ENCODE results near the gene PCDH15.
A peak's percentile ranks its signal among the peaks of the same experiment; 100 is the strongest.

The PCDH15 gene

DNA sequence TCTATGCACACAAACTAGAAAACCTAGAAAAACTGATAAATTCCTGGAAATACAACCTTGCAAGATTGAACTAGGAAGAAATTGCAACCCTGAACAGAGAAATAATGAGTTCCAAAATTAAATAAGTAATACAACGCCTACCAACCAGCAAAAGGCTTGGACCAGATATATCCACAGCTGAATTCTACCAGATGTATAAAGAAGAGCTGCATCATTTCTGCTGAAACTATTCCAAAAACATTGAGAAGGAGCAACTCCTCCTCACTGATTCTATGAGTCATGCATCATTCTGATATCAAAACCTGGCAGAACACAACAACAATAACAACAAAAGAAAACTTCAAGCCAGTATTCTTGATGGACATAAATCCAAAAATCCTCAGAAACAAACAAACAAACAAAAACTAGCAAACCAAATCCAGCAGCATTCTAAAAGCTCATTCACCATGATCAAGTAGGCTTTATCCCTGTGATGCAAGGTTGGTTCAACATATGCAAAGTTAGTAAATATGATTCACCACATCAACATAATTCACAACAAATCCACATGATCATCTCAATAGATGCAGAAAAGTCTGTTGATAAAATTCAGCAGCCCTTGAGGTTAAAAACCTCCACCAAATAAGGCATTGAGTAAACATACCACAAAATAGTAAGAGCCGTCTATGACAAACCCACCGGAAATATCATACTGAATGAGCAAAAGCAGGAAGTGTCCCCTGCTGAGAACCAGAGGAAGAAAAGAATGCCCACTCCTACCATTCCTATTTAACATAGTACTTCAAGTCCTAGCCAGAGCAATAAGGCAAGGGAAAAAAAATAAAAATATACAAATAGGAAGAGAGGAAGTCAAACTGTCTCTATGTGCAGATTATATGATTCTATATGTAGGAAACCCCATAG is 98.2 kb downstream of the PCDH15 start:
- no peak for DNase-seq

DNA sequence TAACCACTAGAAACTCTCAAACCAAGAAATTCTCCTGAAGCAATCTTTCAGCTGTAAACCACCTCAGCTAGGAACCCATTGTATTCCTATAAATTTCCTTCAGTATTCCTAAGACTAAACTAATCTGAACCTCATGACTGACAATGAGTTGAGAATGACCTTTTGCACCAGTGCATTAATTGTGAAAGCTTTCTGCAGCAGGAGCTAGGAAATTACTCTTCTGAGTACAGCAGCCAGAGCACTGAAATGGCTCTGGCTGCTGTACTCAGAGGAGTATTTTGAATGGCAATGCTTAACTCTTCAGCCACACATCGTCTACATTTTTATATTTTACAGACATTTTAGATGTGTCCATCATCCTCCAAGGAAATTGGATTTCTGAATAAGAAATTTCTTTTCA is 109.7 kb downstream of the PCDH15 start:
- DNase-seq: no peak

DNA sequence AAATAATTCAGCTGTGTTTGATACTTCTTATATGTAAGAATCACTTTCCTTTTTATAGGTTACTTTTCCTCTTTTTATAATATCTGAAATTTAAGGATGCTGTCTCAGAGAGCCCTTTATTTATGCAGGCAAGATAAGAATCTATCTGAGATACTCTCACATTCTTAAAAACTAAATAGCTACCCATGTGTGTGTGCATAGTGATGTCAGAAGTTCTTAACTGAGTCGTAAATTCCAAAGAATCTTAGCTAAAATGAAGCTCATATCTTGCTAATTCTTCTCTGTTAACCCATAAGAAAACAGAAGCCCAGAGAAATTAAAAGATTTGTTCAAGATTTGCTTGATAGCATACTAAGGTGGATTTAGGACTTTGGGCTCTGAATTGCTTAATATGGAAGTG is 118.5 kb downstream of the PCDH15 start:
- DNase-seq: no peak

- DNase-seq: no peak
These were observed 119.9 kb downstream of the PCDH15 start for GRCh38 chr10:54681136-54681535.

- no peak for DNase-seq
These were observed 133.9 kb downstream of the PCDH15 start for GRCh38 chr10:54667136-54667535.

DNA sequence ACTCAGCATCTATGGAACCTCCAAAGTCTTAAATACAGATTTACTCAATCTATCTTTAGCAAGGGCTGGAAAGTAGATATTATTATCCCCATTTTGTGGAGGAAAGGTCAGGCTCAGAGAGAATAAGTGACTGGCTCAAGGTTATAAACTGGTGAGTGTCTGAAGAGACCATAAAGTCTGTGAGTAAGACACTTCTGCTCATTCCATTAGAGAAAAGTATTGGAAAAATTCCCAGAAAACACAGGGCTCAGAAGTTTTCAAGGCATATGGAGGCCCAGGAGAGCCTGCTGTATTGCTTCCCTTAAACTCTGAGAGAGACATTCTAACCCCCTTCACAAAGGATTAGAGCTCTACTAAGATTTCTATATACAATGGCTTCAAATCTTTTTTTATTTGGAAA is 134.8 kb downstream of the PCDH15 start:
- DNase-seq: no peak

GRCh38 chr10:54665095-54665494 is 135.9 kb downstream of the PCDH15 start:
- DNase-seq: no peak

DNA sequence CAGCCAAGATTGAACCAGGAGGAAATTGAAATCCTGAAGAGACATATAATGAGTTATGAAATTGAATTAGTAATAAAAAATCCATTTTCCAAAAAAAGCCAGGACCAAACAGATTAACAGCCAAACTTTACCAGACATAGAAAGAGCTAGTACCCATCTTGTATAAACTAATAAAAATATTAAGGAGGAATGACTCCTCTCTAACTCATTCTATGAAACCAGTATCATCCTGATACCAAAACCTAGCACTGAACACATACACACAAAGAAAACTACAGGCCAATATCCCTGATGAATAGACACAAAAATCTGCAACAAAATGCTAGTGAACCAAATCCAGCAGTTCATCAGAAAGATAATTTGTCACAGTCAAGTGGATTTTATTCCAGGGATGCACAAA is 140.6 kb downstream of the PCDH15 start:
- no peak for DNase-seq

DNA sequence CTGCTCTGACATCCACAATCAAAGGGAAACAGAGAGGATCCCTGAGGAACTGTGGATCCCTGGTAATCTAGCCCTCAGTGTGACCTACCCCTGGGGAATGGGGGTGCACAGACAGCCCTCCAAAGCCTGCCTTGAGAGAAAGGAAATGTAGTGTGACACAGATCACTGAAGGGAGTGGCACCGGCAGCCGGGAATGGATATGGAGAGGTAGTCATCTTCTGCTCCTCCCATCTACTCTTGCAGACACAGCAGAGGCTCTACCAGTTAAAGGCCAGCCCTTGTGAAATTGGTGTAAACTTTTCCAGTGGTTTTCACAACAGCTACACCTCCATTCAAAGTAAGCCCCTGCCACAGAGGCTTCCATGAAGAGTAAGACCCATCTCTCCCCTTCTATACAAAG is 144.4 kb downstream of the PCDH15 start:
- DNase-seq: no peak

- DNase-seq: no peak
These were observed 147.5 kb downstream of the PCDH15 start for GRCh38 chr10:54653518-54653917.

DNA sequence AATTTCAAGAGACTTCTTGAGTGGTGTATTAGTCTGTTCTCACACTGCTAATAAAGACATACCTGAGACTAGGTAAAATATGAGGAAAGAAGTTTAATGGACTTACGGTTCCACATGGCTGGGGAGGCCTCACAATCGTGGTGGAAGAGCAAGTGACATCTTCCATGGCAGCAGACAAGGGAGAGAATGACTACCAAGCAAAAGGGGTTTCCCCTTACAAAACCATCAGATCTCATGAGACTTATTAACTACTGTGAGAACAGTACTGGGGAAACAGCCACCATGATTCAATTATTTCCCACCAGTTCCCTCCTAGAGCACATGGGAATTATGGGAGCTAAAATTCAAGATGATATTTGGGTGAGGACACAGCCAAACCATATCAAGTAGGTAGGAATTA is 150.5 kb downstream of the PCDH15 start:
- DNase-seq: no peak

DNA sequence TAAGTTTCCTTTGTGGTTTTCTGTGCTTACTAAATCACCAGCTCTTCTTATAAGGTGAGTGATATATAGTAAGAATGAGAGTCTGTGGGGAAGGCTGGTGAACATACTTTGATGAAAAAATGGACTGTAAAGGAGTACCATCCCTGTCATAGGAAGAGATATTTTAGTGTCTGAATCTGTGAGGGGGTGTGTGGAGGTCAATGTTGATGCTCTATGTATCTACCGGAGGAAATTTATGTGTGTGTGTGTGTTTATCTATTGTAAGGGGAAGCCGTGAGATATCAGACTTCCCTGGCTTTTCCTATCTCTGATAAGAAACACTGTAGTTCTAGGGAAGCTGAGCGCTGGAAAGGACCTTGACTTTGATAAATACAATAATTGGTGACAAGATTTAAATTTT is 179.0 kb downstream of the PCDH15 start:
- DNase-seq: no peak

- DNase-seq: no peak
These were observed 180.7 kb downstream of the PCDH15 start for GRCh38 chr10:54620352-54620751.

GRCh38 chr10:54614072-54614471 is 187.0 kb downstream of the PCDH15 start:
- no peak for DNase-seq

DNA sequence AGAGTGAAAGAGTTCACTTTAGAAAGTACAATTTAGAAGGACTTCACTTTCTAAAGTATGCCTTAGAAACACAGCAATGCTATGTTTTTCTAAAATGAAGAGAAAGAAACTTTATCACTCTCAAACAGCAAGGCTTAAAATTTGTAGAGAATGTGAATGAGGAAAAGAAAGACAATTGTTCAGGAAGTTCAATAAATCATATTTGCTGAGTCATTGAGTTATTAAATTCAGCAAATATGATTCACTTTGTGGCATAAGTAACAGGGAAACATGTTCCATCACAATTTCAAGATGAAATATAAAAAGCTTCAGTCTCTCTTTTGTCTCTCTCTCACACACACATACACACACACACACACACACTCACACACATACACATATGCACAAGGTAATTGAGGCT is 187.9 kb downstream of the PCDH15 start:
- no peak for DNase-seq

GRCh38 chr10:54609423-54609822 is 191.6 kb downstream of the PCDH15 start:
- no peak for DNase-seq

- DNase-seq: no peak
These were observed 193.0 kb downstream of the PCDH15 start for GRCh38 chr10:54607983-54608382.

- DNase-seq: no peak
These were observed 206.7 kb downstream of the PCDH15 start for GRCh38 chr10:54594289-54594688.

DNA sequence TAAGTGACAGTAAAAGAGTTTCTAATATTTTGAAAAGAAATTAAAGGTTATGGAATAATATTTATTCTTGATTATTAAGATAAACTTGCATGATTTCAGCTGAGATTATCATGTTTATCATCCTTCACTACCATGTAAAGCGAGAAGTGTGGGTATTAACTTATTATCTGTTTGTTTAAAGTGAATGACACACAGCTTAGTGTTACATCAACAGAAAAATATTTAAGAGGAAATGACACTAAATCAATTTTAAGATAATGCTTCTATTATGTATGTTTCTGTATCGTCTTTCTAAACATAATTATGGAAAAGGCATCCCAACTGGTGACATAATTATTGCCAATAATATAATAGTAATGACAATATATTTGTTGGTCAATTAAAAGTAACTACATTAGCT is 213.1 kb downstream of the PCDH15 start:
- DNase-seq: no peak

- peak; percentile 59 for DNase-seq
These were observed 215.5 kb downstream of the PCDH15 start for GRCh38 chr10:54585572-54585971.

DNA sequence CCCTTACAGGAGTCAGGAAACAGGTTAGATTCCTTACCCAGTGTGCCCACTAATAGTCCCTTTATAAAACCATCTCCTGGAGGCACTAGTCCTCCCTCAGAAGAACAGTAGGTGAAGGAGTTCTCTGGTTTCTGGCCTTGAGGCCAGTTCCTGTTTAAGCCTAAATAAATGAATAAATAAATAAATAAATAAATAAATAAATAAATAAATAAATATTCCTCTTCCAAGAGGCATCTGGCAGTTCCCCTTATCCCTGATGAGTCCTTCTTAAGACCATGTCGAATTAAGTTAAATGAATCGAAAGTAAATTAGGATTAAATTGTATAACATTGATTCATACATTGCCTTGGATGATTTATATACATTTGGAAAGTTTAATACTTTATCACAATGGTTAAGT is 223.3 kb downstream of the PCDH15 start:
- DNase-seq: no peak

DNA sequence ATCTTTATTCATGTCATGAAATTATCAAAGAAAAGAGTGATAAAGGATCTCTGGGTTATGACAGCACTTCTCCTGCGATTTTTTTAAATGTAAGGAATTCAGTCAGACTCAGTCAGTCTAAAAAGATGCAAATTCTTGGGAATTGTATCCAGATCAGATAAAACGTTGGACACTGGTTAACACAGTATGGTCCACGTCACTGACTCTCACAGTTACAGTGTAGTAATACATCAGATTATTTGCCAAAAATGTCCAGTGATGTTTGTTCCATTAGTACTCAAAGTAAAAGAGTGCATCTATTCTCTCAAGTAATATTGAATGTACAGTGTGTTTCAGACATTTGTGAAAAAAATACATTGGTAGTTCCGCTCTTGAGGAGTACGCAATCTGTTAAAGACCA is 224.5 kb downstream of the PCDH15 start:
- DNase-seq: no peak

DNA sequence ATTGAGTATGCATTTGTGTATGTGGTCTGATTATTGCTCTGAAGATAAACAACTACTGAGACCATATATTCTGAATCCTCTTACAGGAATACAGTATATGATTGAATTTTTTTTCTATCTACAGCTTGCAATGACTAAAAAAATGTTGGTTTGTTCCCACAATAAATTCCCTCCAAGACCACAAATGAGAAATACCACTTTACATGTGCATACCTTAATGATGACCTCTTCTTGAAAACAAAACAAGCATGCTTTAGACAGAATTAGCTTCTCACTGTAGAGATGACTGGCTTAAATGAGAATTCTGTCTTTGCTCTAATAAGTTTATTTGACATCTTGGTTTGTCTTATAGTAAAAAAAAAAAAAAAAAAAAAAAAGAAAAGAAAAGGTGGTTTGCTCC is 241.5 kb downstream of the PCDH15 start:
- no peak for DNase-seq

DNA sequence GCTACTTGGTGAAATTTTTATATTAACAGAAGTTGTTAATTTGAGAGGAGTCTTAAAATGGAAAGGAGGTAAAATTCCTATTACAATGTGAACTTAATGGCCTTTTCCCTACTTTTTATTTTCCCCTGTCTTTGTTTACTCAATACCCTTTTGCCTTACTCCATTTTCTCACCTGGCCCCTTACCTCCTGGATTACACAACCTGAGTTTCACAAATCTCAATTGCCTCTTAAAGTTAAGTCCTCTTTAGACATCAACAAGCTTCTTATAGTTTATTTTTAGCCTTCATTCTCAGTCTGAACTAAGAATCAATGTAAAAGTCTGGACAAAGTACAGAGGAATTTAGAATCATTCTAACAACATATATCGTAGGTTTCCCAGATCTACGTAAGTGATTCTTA is 247.0 kb downstream of the PCDH15 start:
- DNase-seq: no peak

DNA sequence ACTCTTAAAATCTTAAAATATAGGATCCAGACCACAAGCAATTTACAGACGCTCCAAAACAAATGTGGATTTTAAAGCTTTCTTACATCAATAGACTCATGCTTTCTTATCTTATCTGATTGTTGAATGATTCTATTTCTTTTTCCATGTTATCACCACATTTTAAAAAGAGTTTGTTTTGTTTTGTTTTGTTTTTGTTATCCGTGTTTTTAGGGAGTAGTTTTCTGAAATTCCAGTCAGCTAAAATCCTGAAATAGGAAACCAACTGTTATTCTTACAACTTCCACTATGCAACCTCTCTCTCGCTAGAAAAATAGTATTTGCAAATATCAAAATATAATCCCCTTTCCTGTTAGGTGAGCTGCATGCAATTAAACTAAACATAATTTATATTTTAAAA is 251.0 kb downstream of the PCDH15 start:
- no peak for DNase-seq
